GM12864 (cell line): ENCODE data around the gene ARHGEF1.

ENCODE experiments used
- DNase-seq: peaks from one replicate; pipeline ENCODE4 v3.0.0-alpha.2; 2011; ENCODE audit warnings: low read depth
- H3K4me3 ChIP-seq: 2 replicates; pipeline ENCODE4 v1.5.1; 2011; ENCODE audit warnings: mild to moderate bottlenecking, low read depth, low read length, control low read depth
- CTCF ChIP-seq: IDR thresholded peaks from 2 replicates; pipeline ENCODE4 v1.5.1; 2011; ENCODE audit warnings: low read depth, mild to moderate bottlenecking, moderate library complexity, low read length, control low read depth, inconsistent platforms; ENCODE audit errors: missing control alignments

ARHGEF1 gene

GRCh38 chr19:41883821-41884733 lies 1.1 kb downstream of the ARHGEF1 start:
- H3K4me3 ChIP-seq, result peak overlapping the region; percentile 67
- no peak for TF ChIP-seq CTCF
- peak; percentile 86 for DNase-seq

- no peak for DNase-seq
- peak overlapping the region; percentile 38 for H3K4me3 ChIP-seq
Measured at GRCh38 chr19:41886761-41887710, 4.1 kb downstream of the ARHGEF1 start.

GRCh38 chr19:41887711-41888382 lies 4.9 kb downstream of the ARHGEF1 start:
- TF ChIP-seq CTCF, result peak; percentile 40
- no peak for DNase-seq
- H3K4me3 ChIP-seq, result peak overlapping the region; percentile 38; the same call in 1 of the 2 replicates

More at GRCh38 chr19:41886761-41887710, 4.1 kb downstream of the ARHGEF1 start:
- TF ChIP-seq CTCF, result no peak

- no peak for DNase-seq
- no peak overlapping the region for H3K4me3 ChIP-seq
- no peak for TF ChIP-seq CTCF
Measured at GRCh38 chr19:41888926-41889325, 5.9 kb downstream of the ARHGEF1 start.

GRCh38 chr19:41889896-41890295 lies 6.9 kb downstream of the ARHGEF1 start:
- no peak for TF ChIP-seq CTCF
- no peak overlapping the region for H3K4me3 ChIP-seq
- no peak for DNase-seq

- H3K4me3 ChIP-seq, result no peak overlapping the region
- DNase-seq, result no peak
Measured at GRCh38 chr19:41890936-41891335, 8.0 kb downstream of the ARHGEF1 start.

More at GRCh38 chr19:41890936-41891335, 8.0 kb downstream of the ARHGEF1 start:
- no peak for TF ChIP-seq CTCF
